Urinary bladder (tissue), 4 donors: ENCODE data around the gene DEAF1. TPM values are rescaled to one million over a fixed set of nuclear protein-coding genes. Genes with fewer than 3 reads are reported as not detected.

Experiments
- DNase-seq: peaks from one replicate; pipeline ENCODE4 v3.0.0-alpha.2; 2015; ENCODE audit errors: extremely low spot score
- H3K27ac ChIP-seq: one replicate; pipeline ENCODE4 v1.5.1; 2013; ENCODE audit warnings: low read depth, mild to moderate bottlenecking, moderate library complexity
- H3K36me3 ChIP-seq: one replicate; pipeline ENCODE4 v1.6.1; 2013; ENCODE audit warnings: mild to moderate bottlenecking, moderate library complexity; ENCODE audit not compliant: insufficient read depth
- H3K4me1 ChIP-seq: one replicate; pipeline ENCODE4 v1.6.1; 2013; ENCODE audit warnings: mild to moderate bottlenecking, moderate library complexity; ENCODE audit not compliant: insufficient read depth
- H3K4me3 ChIP-seq: one replicate; pipeline ENCODE4 v1.5.1; 2013; ENCODE audit warnings: low read depth, low read length
- WGBS: extraction: QIAGEN DNeasy Blood & Tissue Kit; methylation state at CpG from one replicate; pipeline ENCODE4 v1.1.7; 2013; 5-methylcytosine and 5-hydroxymethylcytosine counted together
- polyA plus RNA-seq: library from polyadenylated mRNA; stranded (reverse); fragments of 200-250 nt; gene quantifications from one replicate; pipeline ENCODE4 v1.2.3, GENCODE V29; 2013
- total RNA-seq: library from RNA; depleted of rRNA; stranded (reverse); fragments of >200 nt; gene quantifications from one replicate; pipeline ENCODE4 v1.2.3, GENCODE V29; 2014
- donor health status: healthy with polysubstance abuse.
- donor health status: healthy.

Gene DEAF1
- total and polyA plus RNA-seq, 2 donors = 14.9 to 29.7 TPM

GRCh38 chr11:620201-620600 lies 74.8 kb downstream of the DEAF1 start:
- no peaks in the 10 kb centered on the region for H3K36me3 ChIP-seq
- H3K4me3 ChIP-seq = no peak overlapping the region
- WGBS = 96% methylated on average over 13 of the region's 13 CpGs
- no peak for DNase-seq
- H3K27ac ChIP-seq = no peak overlapping the region
- H3K4me1 ChIP-seq = no peaks in the 10 kb centered on the region

GRCh38 chr11:619628-620050 lies 75.4 kb downstream of the DEAF1 start:
- Histone ChIP-seq H3K27ac (no peak overlapping the region), H3K4me1 (no peaks in the 10 kb centered on the region), H3K4me3 (no peak overlapping the region), H3K36me3 (no peaks in the 10 kb centered on the region)
- no peak for DNase-seq
- WGBS = 92% methylated on average over 22 of the region's 22 CpGs

- Histone ChIP-seq H3K4me3 (no peak overlapping the region), H3K36me3 (no peaks in the 10 kb centered on the region), H3K27ac (no peak overlapping the region), H3K4me1 (no peaks in the 10 kb centered on the region)
- no peak for DNase-seq
- WGBS = 91% methylated on average over 24 of the region's 24 CpGs
These were observed 76.0 kb downstream of the DEAF1 start for GRCh38 chr11:618856-619627.

GRCh38 chr11:617912-618682 lies 76.9 kb downstream of the DEAF1 start:
- no peak for DNase-seq
- Histone ChIP-seq H3K4me3 (no peak overlapping the region), H3K27ac (no peak overlapping the region), H3K4me1 (no peaks in the 10 kb centered on the region), H3K36me3 (no peaks in the 10 kb centered on the region)
- 94% methylated on average over 25 of the region's 25 CpGs for WGBS

GRCh38 chr11:617199-617911 lies 77.7 kb downstream of the DEAF1 start:
- no peak for DNase-seq
- WGBS = 92% methylated on average over 57 of the region's 57 CpGs
- Histone ChIP-seq H3K27ac (no peak overlapping the region), H3K4me1 (no peaks in the 10 kb centered on the region), H3K4me3 (no peak overlapping the region), H3K36me3 (peaks cover under 1% of the 10 kb centered on the region)

GRCh38 chr11:616320-617198 lies 78.5 kb downstream of the DEAF1 start:
- H3K4me1 ChIP-seq = no peaks in the 10 kb centered on the region
- no peak overlapping the region for H3K27ac ChIP-seq
- H3K36me3 ChIP-seq = peaks cover 3% of the 10 kb centered on the region
- peak overlapping the region; percentile 68 for H3K4me3 ChIP-seq
- 85% methylated on average over 39 of the region's 39 CpGs for WGBS
- no peak for DNase-seq

- H3K4me1 ChIP-seq = no peaks in the 10 kb centered on the region
- peak; percentile 79 for DNase-seq
- H3K4me3 ChIP-seq = peak within 1 kb of the TSS; percentile 68
- H3K36me3 ChIP-seq = peaks cover 3% of the 10 kb centered on the region
- 6% methylated on average over 66 of the region's 66 CpGs for WGBS
- peak within 1 kb of the TSS; percentile 88 for H3K27ac ChIP-seq
These were observed 79.3 kb downstream of the DEAF1 start, which contains the start of gene IRF7 for GRCh38 chr11:615504-616319. IRF7 (minus strand) TSS chr11:615950; CDS start chr11:615364, 586 bp downstream.

- no peak for DNase-seq
- peak overlapping the region; percentile 68 for H3K4me3 ChIP-seq
- H3K4me1 ChIP-seq = no peaks in the 10 kb centered on the region
- 61% methylated on average over 68 of the region's 68 CpGs for WGBS
- H3K36me3 ChIP-seq = peaks cover 3% of the 10 kb centered on the region
- peak overlapping the region; percentile 88 for H3K27ac ChIP-seq
These were observed 80.2 kb downstream of the DEAF1 start for GRCh38 chr11:614623-615503.

- H3K4me1 ChIP-seq = no peaks in the 10 kb centered on the region
- H3K36me3 ChIP-seq = peaks cover 3% of the 10 kb centered on the region
- WGBS = 71% methylated on average over 14 of the region's 14 CpGs
- H3K4me3 ChIP-seq = no peak overlapping the region
- DNase-seq = no peak
- H3K27ac ChIP-seq = peak overlapping the region; percentile 3
These were observed 80.9 kb downstream of the DEAF1 start for GRCh38 chr11:614021-614622.

GRCh38 chr11:613369-613968 lies 81.6 kb downstream of the DEAF1 start:
- no peak for DNase-seq
- H3K4me1 ChIP-seq = no peaks in the 10 kb centered on the region
- WGBS = 73% methylated on average over 36 of the region's 36 CpGs
- H3K4me3 ChIP-seq = no peak overlapping the region
- H3K36me3 ChIP-seq = peaks cover 3% of the 10 kb centered on the region
- H3K27ac ChIP-seq = no peak overlapping the region

GRCh38 chr11:612961-613300 lies 82.1 kb downstream of the DEAF1 start:
- H3K27ac ChIP-seq = no peak overlapping the region
- 93% methylated on average over 10 of the region's 10 CpGs for WGBS
- DNase-seq = no peak

More at GRCh38 chr11:612961-613300, 82.1 kb downstream of the DEAF1 start:
- Histone ChIP-seq H3K4me3 (no peak overlapping the region), H3K36me3 (peaks cover 3% of the 10 kb centered on the region), H3K4me1 (no peaks in the 10 kb centered on the region)
